Measurements from ENCODE around the gene E2F6.

GRCh38 chr2:11478899-11479605 is 13.1 kb upstream of the E2F6 start:
- TF ChIP-seq, protein P1, sequence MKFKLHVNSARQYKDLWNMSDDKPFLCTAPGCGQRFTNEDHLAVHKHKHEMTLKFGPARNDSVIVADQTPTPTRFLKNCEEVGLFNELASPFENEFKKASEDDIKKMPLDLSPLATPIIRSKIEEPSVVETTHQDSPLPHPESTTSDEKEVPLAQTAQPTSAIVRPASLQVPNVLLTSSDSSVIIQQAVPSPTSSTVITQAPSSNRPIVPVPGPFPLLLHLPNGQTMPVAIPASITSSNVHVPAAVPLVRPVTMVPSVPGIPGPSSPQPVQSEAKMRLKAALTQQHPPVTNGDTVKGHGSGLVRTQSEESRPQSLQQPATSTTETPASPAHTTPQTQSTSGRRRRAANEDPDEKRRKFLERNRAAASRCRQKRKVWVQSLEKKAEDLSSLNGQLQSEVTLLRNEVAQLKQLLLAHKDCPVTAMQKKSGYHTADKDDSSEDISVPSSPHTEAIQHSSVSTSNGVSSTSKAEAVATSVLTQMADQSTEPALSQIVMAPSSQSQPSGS (tag by site-specific recombination; IDR thresholded peaks at IDR 0.05; ENCODE audit: low read depth), result no peak
- TF ChIP-seq PBX3 (CRISPR knock-in tag; IDR thresholded peaks at IDR 0.05), result no peak
- no peak for TF ChIP-seq CTCF (tag by site-specific recombination; IDR thresholded peaks at IDR 0.05)
- no peak for TF ChIP-seq ZNF555 (tag by site-specific recombination; conservative IDR thresholded peaks at IDR 0.05)
- TF ChIP-seq MYNN (tag by site-specific recombination; IDR thresholded peaks at IDR 0.05; ENCODE audit: borderline replicate concordance), result no peak
- TF ChIP-seq ZNF548 (tag by site-specific recombination; IDR thresholded peaks at IDR 0.05), result no peak
- TF ChIP-seq, protein P2, sequence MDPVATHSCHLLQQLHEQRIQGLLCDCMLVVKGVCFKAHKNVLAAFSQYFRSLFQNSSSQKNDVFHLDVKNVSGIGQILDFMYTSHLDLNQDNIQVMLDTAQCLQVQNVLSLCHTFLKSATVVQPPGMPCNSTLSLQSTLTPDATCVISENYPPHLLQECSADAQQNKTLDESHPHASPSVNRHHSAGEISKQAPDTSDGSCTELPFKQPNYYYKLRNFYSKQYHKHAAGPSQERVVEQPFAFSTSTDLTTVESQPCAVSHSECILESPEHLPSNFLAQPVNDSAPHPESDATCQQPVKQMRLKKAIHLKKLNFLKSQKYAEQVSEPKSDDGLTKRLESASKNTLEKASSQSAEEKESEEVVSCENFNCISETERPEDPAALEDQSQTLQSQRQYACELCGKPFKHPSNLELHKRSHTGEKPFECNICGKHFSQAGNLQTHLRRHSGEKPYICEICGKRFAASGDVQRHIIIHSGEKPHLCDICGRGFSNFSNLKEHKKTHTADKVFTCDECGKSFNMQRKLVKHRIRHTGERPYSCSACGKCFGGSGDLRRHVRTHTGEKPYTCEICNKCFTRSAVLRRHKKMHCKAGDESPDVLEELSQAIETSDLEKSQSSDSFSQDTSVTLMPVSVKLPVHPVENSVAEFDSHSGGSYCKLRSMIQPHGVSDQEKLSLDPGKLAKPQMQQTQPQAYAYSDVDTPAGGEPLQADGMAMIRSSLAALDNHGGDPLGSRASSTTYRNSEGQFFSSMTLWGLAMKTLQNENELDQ (tag by site-specific recombination; IDR thresholded peaks at IDR 0.05; ENCODE audit: low read depth), result no peak

Measured in HEK293 (cell line).